Neural cell (in vitro differentiated cells): ENCODE data around the gene RABGGTA. TPM values are rescaled to one million over a fixed set of nuclear protein-coding genes. Genes with fewer than 3 reads are reported as not detected.

Experiments
- H2AFZ ChIP-seq: fragments of 200-600, 300-800 bp; sonication (generic), shearing (Covaris generic); 2 replicates; pipeline ENCODE4 v1.6.0; 2014; ENCODE audit warnings: low read depth, mild to moderate bottlenecking, antibody characterized with exemption, low read length, moderate library complexity
- H3F3A ChIP-seq: fragments of 200-600 bp; shearing (Covaris generic); 2 replicates; pipeline ENCODE4 v1.6.1; 2016; ENCODE audit warnings: mild to moderate bottlenecking, moderate library complexity, mixed read lengths, antibody characterized with exemption, low read length; ENCODE audit not compliant: insufficient read depth, poor library complexity, severe bottlenecking
- H3K27ac ChIP-seq: fragments of 200-600, 300-800 bp; sonication (generic), shearing (Covaris generic); 2 replicates; pipeline ENCODE4 v1.5.1; 2014; ENCODE audit warnings: mild to moderate bottlenecking, low read length, moderate library complexity
- H3K27me3 ChIP-seq: fragments of 300-800, 200-600 bp; sonication (generic), shearing (Covaris generic); 2 replicates; pipeline ENCODE4 v1.6.0; 2014; ENCODE audit warnings: mild to moderate bottlenecking, low read depth, low read length, moderate library complexity; ENCODE audit not compliant: insufficient read depth
- H3K36me3 ChIP-seq: fragments of 300-800, 200-600 bp; sonication (generic), shearing (Covaris generic); 2 replicates; pipeline ENCODE4 v1.5.1; 2014; ENCODE audit warnings: mild to moderate bottlenecking, antibody characterized with exemption, low read length, moderate library complexity; ENCODE audit not compliant: insufficient read depth
- H3K4me2 ChIP-seq: fragments of 300-800, 200-600 bp; sonication (generic), shearing (Covaris generic); 2 replicates; pipeline ENCODE4 v1.6.0; 2014; ENCODE audit warnings: mild to moderate bottlenecking, low read length
- H3K4me3 ChIP-seq: fragments of 300-800, 200-600 bp; sonication (generic), shearing (Covaris generic); 2 replicates; pipeline ENCODE4 v1.5.1; 2014; ENCODE audit warnings: mild to moderate bottlenecking, low read length, moderate library complexity
- H3K79me2 ChIP-seq: fragments of 200-600 bp; shearing (Covaris generic); replicated peaks from 2 replicates; pipeline ENCODE4 v1.6.0; 2014; ENCODE audit warnings: mild to moderate bottlenecking, low read length, moderate library complexity; ENCODE audit not compliant: insufficient read depth
- H3K9ac ChIP-seq: fragments of 300-800, 200-600 bp; sonication (generic), shearing (Covaris generic); 2 replicates; pipeline ENCODE4 v1.6.1; 2016; ENCODE audit warnings: mild to moderate bottlenecking, low read length, mixed read lengths
- H3K9me2 ChIP-seq: fragments of 200-600 bp; shearing (Covaris generic); 2 replicates; pipeline ENCODE4 v1.6.1; 2016; ENCODE audit warnings: mild to moderate bottlenecking, low read length, mixed read lengths; ENCODE audit not compliant: insufficient read depth
- H3K9me3 ChIP-seq: fragments of 200-600, 300-800 bp; sonication (generic), shearing (Covaris generic); 2 replicates; pipeline ENCODE4 v1.6.1; 2016; ENCODE audit warnings: mild to moderate bottlenecking, mixed run types, low read length, moderate library complexity, mixed read lengths
- H4K20me1 ChIP-seq: fragments of 200-600 bp; shearing (Covaris generic); 2 replicates; pipeline ENCODE4 v1.6.1; 2016; ENCODE audit warnings: mild to moderate bottlenecking, mixed run types; ENCODE audit not compliant: insufficient read depth
- EP300 ChIP-seq: fragments of 450-650 bp; conservative IDR thresholded peaks from 2 replicates; pipeline ENCODE4 v1.6.1; 2014; ENCODE audit warnings: antibody characterized with exemption, mild to moderate bottlenecking, moderate library complexity; ENCODE audit not compliant: poor library complexity, severe bottlenecking
- EZH2 ChIP-seq: fragments of 200-600, 300-800 bp; shearing (Covaris generic), sonication (generic); IDR thresholded peaks from 2 replicates; pipeline ENCODE4 v1.6.1; 2014; ENCODE audit warnings: antibody characterized with exemption, low read length, borderline replicate concordance, mild to moderate bottlenecking; ENCODE audit not compliant: insufficient read depth, poor library complexity, severe bottlenecking
- MXI1 ChIP-seq: fragments of 450-650 bp; conservative IDR thresholded peaks from 2 replicates; pipeline ENCODE4 v1.6.1; 2014; ENCODE audit warnings: antibody characterized with exemption, mild to moderate bottlenecking; ENCODE audit not compliant: poor library complexity, severe bottlenecking
- POLR2AphosphoS5 ChIP-seq: IDR thresholded peaks from 2 replicates; pipeline ENCODE4 v1.6.1; 2012
- RAD21 ChIP-seq: fragments of 450-650 bp; conservative IDR thresholded peaks from 2 replicates; pipeline ENCODE4 v1.6.1; 2014; ENCODE audit warnings: antibody characterized with exemption, mild to moderate bottlenecking, moderate library complexity
- SMC3 ChIP-seq: fragments of 450-650 bp; conservative IDR thresholded peaks from 2 replicates; pipeline ENCODE4 v1.6.1; 2014; ENCODE audit warnings: antibody characterized with exemption, mild to moderate bottlenecking, moderate library complexity; ENCODE audit not compliant: poor library complexity
- TAF1 ChIP-seq: IDR thresholded peaks from 2 replicates; pipeline ENCODE4 v1.6.1; 2012; ENCODE audit warnings: low read depth
- polyA plus RNA-seq: library from polyadenylated mRNA; depleted of rRNA; stranded (reverse); fragments of >200 nt; gene quantifications from 2 replicates; pipeline ENCODE4 v1.2.3, GENCODE V29; 2014
- TF ChIP-seq, protein P1 (sequence below): IDR thresholded peaks from 2 replicates; pipeline ENCODE4 v1.6.1; 2012; ENCODE audit warnings: borderline replicate concordance
- TF ChIP-seq, protein P2 (sequence below): fragments of 450-650 bp; IDR thresholded peaks from 2 replicates; pipeline ENCODE4 v1.5.1; 2014; ENCODE audit warnings: antibody characterized with exemption, mild to moderate bottlenecking, moderate library complexity; ENCODE audit not compliant: poor library complexity, severe bottlenecking

The RABGGTA gene
- polyA plus RNA-seq, 1 donor from 2014 or later, result 33.2 TPM

DNA sequence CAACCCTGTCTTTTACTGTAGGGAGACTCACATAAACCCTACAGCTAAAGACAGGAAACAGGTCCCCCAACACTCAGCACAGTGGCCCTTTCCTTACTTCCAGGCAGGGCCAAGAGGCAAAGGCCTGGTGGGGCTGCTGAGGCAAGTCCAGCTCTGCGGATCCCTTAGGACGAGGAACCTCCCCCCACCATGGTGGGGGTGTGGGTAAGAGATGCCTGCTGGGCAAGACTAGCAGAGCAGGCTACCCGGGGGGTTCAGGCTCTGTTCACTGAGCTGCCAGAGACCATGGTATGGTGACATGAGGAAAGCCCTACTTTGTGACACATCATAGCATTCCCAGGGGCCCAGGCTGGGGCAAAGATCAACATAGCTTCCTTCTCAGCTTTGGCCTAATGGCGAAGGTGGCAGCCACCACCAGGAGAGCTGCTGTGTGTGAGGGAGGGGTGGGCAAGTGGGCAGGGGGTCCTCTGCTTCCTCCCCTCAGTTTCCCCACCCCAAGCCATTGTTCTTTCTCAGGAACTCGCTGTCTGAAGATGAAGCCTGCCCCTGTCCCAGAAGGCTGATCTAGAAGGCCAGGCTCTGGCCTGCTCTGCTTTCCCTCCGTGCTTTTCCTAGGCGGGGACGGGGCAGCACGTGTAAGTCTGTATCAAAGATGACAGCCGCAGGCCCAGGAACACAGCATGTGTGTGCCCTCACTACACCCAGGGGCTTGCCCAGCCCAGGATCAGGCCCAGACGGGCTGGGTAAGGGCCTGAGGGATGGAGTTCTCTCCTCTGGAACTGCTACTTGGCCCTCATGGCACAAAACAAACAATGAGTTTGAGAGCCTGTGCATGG lies 18.9 kb downstream of the RABGGTA start:
- no peak overlapping the region for H2AFZ ChIP-seq
- H4K20me1 ChIP-seq, result no peaks in the 10 kb centered on the region
- no peaks in the 10 kb centered on the region for H3K79me2 ChIP-seq
- no peak overlapping the region for H3K9ac ChIP-seq
- no peaks in the 10 kb centered on the region for H3K9me2 ChIP-seq
- H3F3A ChIP-seq, result no peaks in the 10 kb centered on the region
- H3K9me3 ChIP-seq, result no peaks in the 10 kb centered on the region
- no peak overlapping the region for H3K27ac ChIP-seq
- H3K4me3 ChIP-seq, result no peak overlapping the region
- H3K4me2 ChIP-seq, result no peak overlapping the region
- TF ChIP-seq EZH2, result no peak
- TF ChIP-seq TAF1, result no peak
- TF ChIP-seq, protein P1, sequence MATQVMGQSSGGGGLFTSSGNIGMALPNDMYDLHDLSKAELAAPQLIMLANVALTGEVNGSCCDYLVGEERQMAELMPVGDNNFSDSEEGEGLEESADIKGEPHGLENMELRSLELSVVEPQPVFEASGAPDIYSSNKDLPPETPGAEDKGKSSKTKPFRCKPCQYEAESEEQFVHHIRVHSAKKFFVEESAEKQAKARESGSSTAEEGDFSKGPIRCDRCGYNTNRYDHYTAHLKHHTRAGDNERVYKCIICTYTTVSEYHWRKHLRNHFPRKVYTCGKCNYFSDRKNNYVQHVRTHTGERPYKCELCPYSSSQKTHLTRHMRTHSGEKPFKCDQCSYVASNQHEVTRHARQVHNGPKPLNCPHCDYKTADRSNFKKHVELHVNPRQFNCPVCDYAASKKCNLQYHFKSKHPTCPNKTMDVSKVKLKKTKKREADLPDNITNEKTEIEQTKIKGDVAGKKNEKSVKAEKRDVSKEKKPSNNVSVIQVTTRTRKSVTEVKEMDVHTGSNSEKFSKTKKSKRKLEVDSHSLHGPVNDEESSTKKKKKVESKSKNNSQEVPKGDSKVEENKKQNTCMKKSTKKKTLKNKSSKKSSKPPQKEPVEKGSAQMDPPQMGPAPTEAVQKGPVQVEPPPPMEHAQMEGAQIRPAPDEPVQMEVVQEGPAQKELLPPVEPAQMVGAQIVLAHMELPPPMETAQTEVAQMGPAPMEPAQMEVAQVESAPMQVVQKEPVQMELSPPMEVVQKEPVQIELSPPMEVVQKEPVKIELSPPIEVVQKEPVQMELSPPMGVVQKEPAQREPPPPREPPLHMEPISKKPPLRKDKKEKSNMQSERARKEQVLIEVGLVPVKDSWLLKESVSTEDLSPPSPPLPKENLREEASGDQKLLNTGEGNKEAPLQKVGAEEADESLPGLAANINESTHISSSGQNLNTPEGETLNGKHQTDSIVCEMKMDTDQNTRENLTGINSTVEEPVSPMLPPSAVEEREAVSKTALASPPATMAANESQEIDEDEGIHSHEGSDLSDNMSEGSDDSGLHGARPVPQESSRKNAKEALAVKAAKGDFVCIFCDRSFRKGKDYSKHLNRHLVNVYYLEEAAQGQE, result no peak
- TF ChIP-seq EP300, result no peak
- no peak for TF ChIP-seq MXI1
- no peaks in the 10 kb centered on the region for H3K36me3 ChIP-seq
- no peaks in the 10 kb centered on the region for H3K27me3 ChIP-seq

DNA sequence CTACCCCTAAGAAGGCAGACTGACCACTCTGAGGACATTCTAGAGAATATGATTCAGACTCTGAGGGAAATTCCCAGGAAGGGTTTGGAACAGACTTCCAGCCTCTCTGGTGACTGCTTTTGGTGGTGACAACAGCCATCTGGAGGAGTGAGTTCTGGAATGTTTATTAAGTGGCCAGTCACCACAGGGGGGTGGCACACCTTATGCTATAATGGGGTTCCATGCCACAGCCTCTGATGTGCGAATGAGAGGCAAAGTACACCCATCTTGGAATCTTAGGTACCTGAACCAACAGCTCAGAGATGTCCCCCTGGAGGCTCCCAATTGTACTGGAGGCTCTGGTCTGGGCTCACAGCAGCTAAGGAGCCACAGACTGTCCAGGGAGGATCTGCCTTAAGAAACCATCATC lies 19.5 kb downstream of the RABGGTA start:
- H3K27ac ChIP-seq, result no peak overlapping the region

More for the DNA sequence above, 19.5 kb downstream of the RABGGTA start:
- no peak overlapping the region for H2AFZ ChIP-seq
- H3K79me2 ChIP-seq, result no peaks in the 10 kb centered on the region
- H3K9ac ChIP-seq, result no peak overlapping the region
- H3K36me3 ChIP-seq, result no peaks in the 10 kb centered on the region
- no peak overlapping the region for H3K4me3 ChIP-seq
- no peaks in the 10 kb centered on the region for H4K20me1 ChIP-seq
- no peaks in the 10 kb centered on the region for H3K9me2 ChIP-seq
- TF ChIP-seq TAF1 (no peak), EP300 (no peak), RAD21 (no peak), SMC3 (no peak), POLR2AphosphoS5 (no peak), MXI1 (no peak), EZH2 (no peak)
- TF ChIP-seq, protein P1, result no peak
- TF ChIP-seq, protein P2, sequence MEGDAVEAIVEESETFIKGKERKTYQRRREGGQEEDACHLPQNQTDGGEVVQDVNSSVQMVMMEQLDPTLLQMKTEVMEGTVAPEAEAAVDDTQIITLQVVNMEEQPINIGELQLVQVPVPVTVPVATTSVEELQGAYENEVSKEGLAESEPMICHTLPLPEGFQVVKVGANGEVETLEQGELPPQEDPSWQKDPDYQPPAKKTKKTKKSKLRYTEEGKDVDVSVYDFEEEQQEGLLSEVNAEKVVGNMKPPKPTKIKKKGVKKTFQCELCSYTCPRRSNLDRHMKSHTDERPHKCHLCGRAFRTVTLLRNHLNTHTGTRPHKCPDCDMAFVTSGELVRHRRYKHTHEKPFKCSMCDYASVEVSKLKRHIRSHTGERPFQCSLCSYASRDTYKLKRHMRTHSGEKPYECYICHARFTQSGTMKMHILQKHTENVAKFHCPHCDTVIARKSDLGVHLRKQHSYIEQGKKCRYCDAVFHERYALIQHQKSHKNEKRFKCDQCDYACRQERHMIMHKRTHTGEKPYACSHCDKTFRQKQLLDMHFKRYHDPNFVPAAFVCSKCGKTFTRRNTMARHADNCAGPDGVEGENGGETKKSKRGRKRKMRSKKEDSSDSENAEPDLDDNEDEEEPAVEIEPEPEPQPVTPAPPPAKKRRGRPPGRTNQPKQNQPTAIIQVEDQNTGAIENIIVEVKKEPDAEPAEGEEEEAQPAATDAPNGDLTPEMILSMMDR, result no peak
- H3K27me3 ChIP-seq, result no peaks in the 10 kb centered on the region
- no peaks in the 10 kb centered on the region for H3F3A ChIP-seq
- no peaks in the 10 kb centered on the region for H3K9me3 ChIP-seq
- no peak overlapping the region for H3K4me2 ChIP-seq
